Stimulated activated CD4-positive, alpha-beta T cell treated with anti-CD3 and anti-CD28 coated beads, TNF-alpha, amount 100 ng/mL, for 4 hours (primary cell): ENCODE results near the gene RHBDL3.

ENCODE experiments used
- DNase-seq, 3 experiments: peaks; one replicate each; pipeline ENCODE4 v3.0.0-alpha.2; 2020; ENCODE audit warnings: low read depth in 3 of 3

Gene RHBDL3

GRCh38 chr17:32356750-32357149, 91.1 kb downstream of the RHBDL3 start:
- no peak for DNase-seq

- DNase-seq: no peak
Measured at GRCh38 chr17:32357615-32358014, 92.0 kb downstream of the RHBDL3 start.

- DNase-seq: no peak
Measured at GRCh38 chr17:32361270-32361669, 95.6 kb downstream of the RHBDL3 start.

- DNase-seq: no peak
Measured at GRCh38 chr17:32370426-32370825, 104.8 kb downstream of the RHBDL3 start.
